Islet of Langerhans (tissue), 1 donor: ENCODE measurements around the gene ALPK1.
"Not testable (repeated sequence)": the region's sequence is repeated elsewhere in the genome, so short reads cannot be mapped to it uniquely, and the experiment has no call there.

Experiments used
- FAIRE-seq: peaks from one replicate; lab custom pipeline; 2011; peaks lifted over from hg19 to GRCh38; lab: Jason Lieb, UNC

Gene ALPK1

GRCh38 chr4:112379306-112379705, 82.1 kb downstream of the ALPK1 start:
- FAIRE-seq: no peak

- FAIRE-seq: no peak
These were observed 85.0 kb downstream of the ALPK1 start for GRCh38 chr4:112381996-112382692.

GRCh38 chr4:112386071-112386470, 88.9 kb downstream of the ALPK1 start:
- no peak for FAIRE-seq

GRCh38 chr4:112402098-112402497, 104.9 kb downstream of the ALPK1 start:
- no peak for FAIRE-seq

- no peak for FAIRE-seq
These were observed 106.2 kb downstream of the ALPK1 start for GRCh38 chr4:112403101-112403945.

- no peak for FAIRE-seq
These were observed 113.2 kb downstream of the ALPK1 start for GRCh38 chr4:112410364-112410763.

GRCh38 chr4:112410804-112411203, 113.6 kb downstream of the ALPK1 start:
- no peak for FAIRE-seq

- no peak for FAIRE-seq
These were observed 114.8 kb downstream of the ALPK1 start for GRCh38 chr4:112411781-112412550.

- FAIRE-seq: no peak
These were observed 119.3 kb downstream of the ALPK1 start for GRCh38 chr4:112416464-112416863.

GRCh38 chr4:112418092-112418491, 120.9 kb downstream of the ALPK1 start:
- FAIRE-seq: no peak

GRCh38 chr4:112421911-112422310, 124.7 kb downstream of the ALPK1 start:
- no peak for FAIRE-seq

- no peak for FAIRE-seq
These were observed 125.5 kb downstream of the ALPK1 start for GRCh38 chr4:112422644-112423043.

GRCh38 chr4:112423591-112423990, 126.4 kb downstream of the ALPK1 start:
- no peak for FAIRE-seq

GRCh38 chr4:112425823-112426222, 128.7 kb downstream of the ALPK1 start:
- FAIRE-seq: no peak

GRCh38 chr4:112426416-112426815, 129.2 kb downstream of the ALPK1 start:
- no peak for FAIRE-seq

- FAIRE-seq: no peak
These were observed 134.0 kb downstream of the ALPK1 start for GRCh38 chr4:112431158-112431557.

GRCh38 chr4:112436987-112437386, 139.8 kb downstream of the ALPK1 start:
- FAIRE-seq: no peak

- not testable (repeated sequence) for FAIRE-seq
These were observed 145.1 kb downstream of the ALPK1 start for GRCh38 chr4:112442226-112442625.

- FAIRE-seq: no peak
These were observed 151.3 kb downstream of the ALPK1 start for GRCh38 chr4:112448306-112449132.

GRCh38 chr4:112449708-112450107, 152.5 kb downstream of the ALPK1 start:
- FAIRE-seq: no peak

GRCh38 chr4:112451104-112451503, 153.9 kb downstream of the ALPK1 start:
- FAIRE-seq: no peak

- FAIRE-seq: no peak
These were observed 154.7 kb downstream of the ALPK1 start for GRCh38 chr4:112451831-112452230.
